Measurements from ENCODE around the gene MYBBP1A. TPM values are rescaled to one million over a fixed set of nuclear protein-coding genes. Genes with fewer than 3 reads are reported as not detected.

MYBBP1A gene
- total and polyA plus RNA-seq, 2 donors = 20.7 to 29.8 TPM

GRCh38 chr17:4515501-4515900 is 39.7 kb downstream of the MYBBP1A start:
- Histone ChIP-seq H3K4me3 (ENCODE audit: low read depth, low read length) (no peak overlapping the region), H3K27ac (ENCODE audit: low read depth) (no peak overlapping the region), H3K36me3 (ENCODE audit: insufficient read depth) (no peaks in the 10 kb centered on the region), H3K4me1 (ENCODE audit: insufficient read depth) (no peaks in the 10 kb centered on the region)
- no peak for DNase-seq (ENCODE audit: extremely low spot score)
- WGBS = 91% methylated on average over 5 of the region's 5 CpGs

GRCh38 chr17:4514779-4515178 is 40.4 kb downstream of the MYBBP1A start:
- Histone ChIP-seq H3K4me3 (ENCODE audit: low read depth, low read length) (no peak overlapping the region), H3K4me1 (ENCODE audit: insufficient read depth) (no peaks in the 10 kb centered on the region), H3K36me3 (ENCODE audit: insufficient read depth) (no peaks in the 10 kb centered on the region), H3K27ac (ENCODE audit: low read depth) (no peak overlapping the region)
- no peak for DNase-seq (ENCODE audit: extremely low spot score)
- WGBS = 94% methylated on average over 11 of the region's 11 CpGs

- WGBS = 81% methylated on average over 7 of the region's 7 CpGs
- Histone ChIP-seq H3K4me3 (ENCODE audit: low read depth, low read length) (no peak overlapping the region), H3K27ac (ENCODE audit: low read depth) (no peak overlapping the region), H3K36me3 (ENCODE audit: insufficient read depth) (no peaks in the 10 kb centered on the region), H3K4me1 (ENCODE audit: insufficient read depth) (no peaks in the 10 kb centered on the region)
- peak; percentile 80 for DNase-seq (ENCODE audit: extremely low spot score)
These were observed 41.0 kb downstream of the MYBBP1A start for GRCh38 chr17:4514206-4514605.

- Histone ChIP-seq H3K27ac (ENCODE audit: low read depth) (no peak overlapping the region), H3K4me3 (ENCODE audit: low read depth, low read length) (no peak overlapping the region), H3K36me3 (ENCODE audit: insufficient read depth) (no peaks in the 10 kb centered on the region), H3K4me1 (ENCODE audit: insufficient read depth) (no peaks in the 10 kb centered on the region)
- 89% methylated on average over 24 of the region's 24 CpGs for WGBS
- no peak for DNase-seq (ENCODE audit: extremely low spot score)
These were observed 41.8 kb downstream of the MYBBP1A start for GRCh38 chr17:4513113-4514032.

- Histone ChIP-seq H3K27ac (ENCODE audit: low read depth) (no peak overlapping the region), H3K4me1 (ENCODE audit: insufficient read depth) (no peaks in the 10 kb centered on the region), H3K36me3 (ENCODE audit: insufficient read depth) (no peaks in the 10 kb centered on the region), H3K4me3 (ENCODE audit: low read depth, low read length) (no peak overlapping the region)
- 87% methylated on average over 31 of the region's 31 CpGs for WGBS
- DNase-seq (ENCODE audit: extremely low spot score) = no peak
These were observed 42.8 kb downstream of the MYBBP1A start for GRCh38 chr17:4512156-4513112.

- no peak for DNase-seq (ENCODE audit: extremely low spot score)
- Histone ChIP-seq H3K27ac (ENCODE audit: low read depth) (no peak overlapping the region), H3K36me3 (ENCODE audit: insufficient read depth) (no peaks in the 10 kb centered on the region), H3K4me1 (ENCODE audit: insufficient read depth) (no peaks in the 10 kb centered on the region), H3K4me3 (ENCODE audit: low read depth, low read length) (no peak overlapping the region)
- WGBS = 93% methylated on average over 10 of the region's 10 CpGs
These were observed 43.8 kb downstream of the MYBBP1A start for GRCh38 chr17:4511199-4511932.

GRCh38 chr17:4510618-4510941 is 44.6 kb downstream of the MYBBP1A start:
- Histone ChIP-seq H3K4me1 (ENCODE audit: insufficient read depth) (no peaks in the 10 kb centered on the region), H3K27ac (ENCODE audit: low read depth) (no peak overlapping the region), H3K36me3 (ENCODE audit: insufficient read depth) (no peaks in the 10 kb centered on the region), H3K4me3 (ENCODE audit: low read depth, low read length) (no peak overlapping the region)
- DNase-seq (ENCODE audit: extremely low spot score) = no peak
- WGBS = 82% methylated on average over 11 of the region's 11 CpGs

- 84% methylated on average over 21 of the region's 21 CpGs for WGBS
- Histone ChIP-seq H3K4me1 (ENCODE audit: insufficient read depth) (no peaks in the 10 kb centered on the region), H3K4me3 (ENCODE audit: low read depth, low read length) (no peak overlapping the region), H3K27ac (ENCODE audit: low read depth) (no peak overlapping the region), H3K36me3 (ENCODE audit: insufficient read depth) (no peaks in the 10 kb centered on the region)
- DNase-seq (ENCODE audit: extremely low spot score) = no peak
These were observed 45.1 kb downstream of the MYBBP1A start for GRCh38 chr17:4509923-4510617.

GRCh38 chr17:4509401-4509800 is 45.8 kb downstream of the MYBBP1A start:
- no peaks in the 10 kb centered on the region for H3K36me3 ChIP-seq (ENCODE audit: insufficient read depth)
- H3K4me1 ChIP-seq (ENCODE audit: insufficient read depth) = no peaks in the 10 kb centered on the region
- DNase-seq (ENCODE audit: extremely low spot score) = no peak
- H3K4me3 ChIP-seq (ENCODE audit: low read depth, low read length) = no peak overlapping the region
- no peak overlapping the region for H3K27ac ChIP-seq (ENCODE audit: low read depth)
- WGBS = 75% methylated on average over 8 of the region's 8 CpGs

GRCh38 chr17:4508207-4508606 is 47.0 kb downstream of the MYBBP1A start:
- WGBS = 92% methylated on average over 3 of the region's 3 CpGs
- H3K36me3 ChIP-seq (ENCODE audit: insufficient read depth) = no peaks in the 10 kb centered on the region
- H3K27ac ChIP-seq (ENCODE audit: low read depth) = no peak overlapping the region
- H3K4me1 ChIP-seq (ENCODE audit: insufficient read depth) = no peaks in the 10 kb centered on the region
- no peak for DNase-seq (ENCODE audit: extremely low spot score)
- no peak overlapping the region for H3K4me3 ChIP-seq (ENCODE audit: low read depth, low read length)

GRCh38 chr17:4507361-4508111 is 47.6 kb downstream of the MYBBP1A start:
- no peak overlapping the region for H3K27ac ChIP-seq (ENCODE audit: low read depth)
- 84% methylated on average over 8 of the region's 8 CpGs for WGBS
- H3K36me3 ChIP-seq (ENCODE audit: insufficient read depth) = no peaks in the 10 kb centered on the region
- no peak overlapping the region for H3K4me3 ChIP-seq (ENCODE audit: low read depth, low read length)
- DNase-seq (ENCODE audit: extremely low spot score) = no peak
- no peaks in the 10 kb centered on the region for H3K4me1 ChIP-seq (ENCODE audit: insufficient read depth)

GRCh38 chr17:4506892-4507291 is 48.3 kb downstream of the MYBBP1A start:
- no peaks in the 10 kb centered on the region for H3K4me1 ChIP-seq (ENCODE audit: insufficient read depth)
- no peak overlapping the region for H3K27ac ChIP-seq (ENCODE audit: low read depth)
- no peaks in the 10 kb centered on the region for H3K36me3 ChIP-seq (ENCODE audit: insufficient read depth)
- no peak for DNase-seq (ENCODE audit: extremely low spot score)
- no peak overlapping the region for H3K4me3 ChIP-seq (ENCODE audit: low read depth, low read length)
- WGBS = 74% methylated on average over 8 of the region's 8 CpGs

Data from urinary bladder (tissue), 4 donors.